Upper lobe of left lung (tissue), 4 donors: ENCODE measurements around the gene SLC25A24.
"Not testable (repeated sequence)": the region's sequence is repeated elsewhere in the genome, so short reads cannot be mapped to it uniquely, and the experiment has no call there.

Experiments
- CTCF ChIP-seq, 6 experiments: fragments of 450-650 bp in 4 of 6; fragments of 200-600 bp in 2 of 6; sonication (generic) in 2 of 6; IDR thresholded peaks; one replicate each; pipeline ENCODE4 v1.5.1; 2016 to 2019; ENCODE audit warnings: antibody characterized with exemption in 6 of 6
- EP300 ChIP-seq, 4 donors: sonication (generic); formaldehyde crosslinking; IDR thresholded peaks; one replicate each; pipeline ENCODE4 v1.5.1; 2017; ENCODE audit warnings: antibody characterized with exemption in 4 of 4, control low read depth in 2 of 4
- POLR2A ChIP-seq, 4 donors: fragments of 450-650 bp; IDR thresholded peaks; one replicate each; pipeline ENCODE4 v1.5.1; 2016 to 2017; ENCODE audit warnings: antibody characterized with exemption in 4 of 4, mild to moderate bottlenecking in 2 of 4

- not testable (repeated sequence) for TF ChIP-seq CTCF, POLR2A, EP300 (IDR thresholded peaks at IDR 0.05)
Observed at GRCh38 chr1:108203582-108203981, 3.4 kb upstream of the SLC25A24 start.
